ENCODE data around the gene RBM10. TPM values are rescaled to one million over a fixed set of nuclear protein-coding genes. Genes with fewer than 3 reads are reported as not detected.
A peak's percentile ranks its signal among the peaks of the same experiment; 100 is the strongest.

Gene RBM10
- total RNA-seq, 1 experiment from 2014 or later, result 56.9 TPM

- H3K9ac ChIP-seq (ENCODE audit: low read length), result peak overlapping the region; percentile 55
- peaks cover 12 to 20% of the 10 kb centered on the region in 2 experiments; a peak in 3 of 4 replicates for H3K36me3 ChIP-seq (ENCODE audit: control insufficient read depth in 1 of 2, insufficient read depth in 2 of 2, low read length in 2 of 2)
- ATAC-seq, result no peak
- no peak overlapping the region for H3K4me3 ChIP-seq (replicated peaks in 1 of 2; ENCODE audit: low read depth in 1 of 2, low read length in 2 of 2)
- no TSS peak for BruUV-seq (replicated peaks)
- H3K9me3 ChIP-seq (ENCODE audit: control insufficient read depth in 1 of 2, insufficient read depth in 1 of 2, low read depth in 1 of 2, low read length in 2 of 2), result no peaks in the 10 kb centered on the region
- no peaks in the 10 kb centered on the region for H3K27me3 ChIP-seq (ENCODE audit: insufficient read depth, low read length)
- H2AFZ ChIP-seq (ENCODE audit: low read depth, low read length, poor library complexity, severe bottlenecking), result no peak overlapping the region
- H3K9me2 ChIP-seq (ENCODE audit: insufficient read depth), result no peaks in the 10 kb centered on the region
- H3K4me1 ChIP-seq (ENCODE audit: control insufficient read depth in 1 of 2, insufficient read depth in 2 of 2, low read length in 2 of 2), result peaks cover 6 to 20% of the 10 kb centered on the region in 2 experiments; a peak in 3 of 4 replicates
- RAD21 ChIA-PET (ENCODE audit: low non-redundant PET in 1 of 2, low total read pairs in 2 of 2, uncharacterized antibody in 2 of 2, unreplicated experiment in 2 of 2), result no interaction called here
- peak overlapping the region; percentile 60 for H3K27ac ChIP-seq (ENCODE audit: low read depth, low read length)
- H3K4me2 ChIP-seq (ENCODE audit: low read length), result peak overlapping the region; percentile 58
- peaks cover 29% of the 10 kb centered on the region for H3K79me2 ChIP-seq (ENCODE audit: insufficient read depth, low read length)
- POLR2A ChIA-PET, result no interaction called here
- no peak for DNase-seq (ENCODE audit: low read depth, low spot score)
- intact Hi-C loops (cut with micrococcal nuclease), result loop anchor here (2.0 to 5.0 kb wide), 2 partner anchors 96 to 168 kb away; no protein-coding TSS in a partner anchor
- H4K20me1 ChIP-seq (ENCODE audit: insufficient read depth), result no peaks in the 10 kb centered on the region
- TF ChIP-seq SP1 (IDR thresholded peaks at IDR 0.05; ENCODE audit: low read depth) (no peak), FOSL1 (IDR thresholded peaks at IDR 0.05; ENCODE audit: low read depth) (no peak), EGR1 (IDR thresholded peaks at IDR 0.05; ENCODE audit: low read depth) (no peak), YY1 (IDR thresholded peaks at IDR 0.05; ENCODE audit: extremely low read depth, insufficient replicate concordance, low read depth, low read length) (no peak), ATF3 (IDR thresholded peaks at IDR 0.05) (no peak), ZBTB33 (IDR thresholded peaks at IDR 0.05; ENCODE audit: extremely low read depth, insufficient replicate concordance, low read length) (no peak), EZH2phosphoT487 (IDR thresholded peaks at IDR 0.05; ENCODE audit: borderline replicate concordance) (no peak), ZFX (IDR thresholded peaks at IDR 0.05) (no peak), REST (IDR thresholded peaks at IDR 0.05; ENCODE audit: low read depth) (no peak), RAD21 (IDR thresholded peaks at IDR 0.05; ENCODE audit: low read depth) (no peak), MAX (IDR thresholded peaks at IDR 0.05) (no peak), CTCF (IDR thresholded peaks at IDR 0.05 in 2 of 3, conservative IDR thresholded peaks at IDR 0.05 in 1 of 3; ENCODE audit: borderline replicate concordance in 1 of 3, insufficient read depth in 1 of 3, low read depth in 2 of 3, low read length in 2 of 3) (no peak), JUND (IDR thresholded peaks at IDR 0.05) (no peak), ELF1 (IDR thresholded peaks at IDR 0.05; ENCODE audit: borderline replicate concordance, low read depth) (no peak), POLR2AphosphoS5 (IDR thresholded peaks at IDR 0.05; ENCODE audit: low read depth, low read length) (no peak), EZH2 (IDR thresholded peaks at IDR 0.05) (no peak), CEBPB (IDR thresholded peaks at IDR 0.05; ENCODE audit: low read depth) (no peak), POLR2A (IDR thresholded peaks at IDR 0.05; ENCODE audit: borderline replicate concordance, extremely low read depth, insufficient read depth, insufficient read length) (no peak)
- CTCF ChIA-PET, result no interaction called here
These were observed 71.4 kb downstream of the RBM10 start for GRCh38 chrX:47216393-47216925.
